Ramos (cell line): ENCODE data around the gene U2AF1.
"Not testable (repeated sequence)": the region's sequence is repeated elsewhere in the genome, so short reads cannot be mapped to it uniquely, and the experiment has no call there.

Experiments
- in situ Hi-C: fragments of 300-500 bp; cut with MboI; formaldehyde crosslinking; loops from one replicate; pipeline ENCODE4 v1.14.3; 2022; ENCODE audit warnings: low sequenced_read_pairs; ENCODE audit not compliant: unreplicated experiment

Gene U2AF1

GRCh38 chr21:43082587-43083300 is 24.6 kb downstream of the U2AF1 start:
- in situ Hi-C loops = not testable (repeated sequence)

DNA sequence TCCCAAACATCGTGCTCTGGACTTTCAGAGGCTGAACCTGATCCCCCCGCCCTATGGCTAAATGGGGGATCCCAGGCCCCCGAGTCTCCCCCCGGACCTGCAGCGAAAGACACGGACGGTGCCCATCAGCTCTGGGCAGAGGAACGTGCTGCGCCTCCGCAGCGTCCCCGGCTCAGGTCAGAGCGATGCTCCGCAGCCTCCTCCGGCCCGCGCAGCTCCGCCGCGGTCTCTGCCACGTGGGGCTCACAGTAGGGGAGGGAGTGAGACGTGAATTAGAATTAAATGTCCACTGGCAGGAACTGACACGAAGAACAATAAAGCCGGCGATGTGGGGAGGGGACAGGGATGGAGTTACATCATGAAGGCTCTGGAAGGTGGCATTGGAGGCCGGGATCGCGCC is 30.7 kb downstream of the U2AF1 start:
- in situ Hi-C loops = not testable (repeated sequence)

GRCh38 chr21:43076023-43076637 is 31.2 kb downstream of the U2AF1 start:
- in situ Hi-C loops = not testable (repeated sequence)

DNA sequence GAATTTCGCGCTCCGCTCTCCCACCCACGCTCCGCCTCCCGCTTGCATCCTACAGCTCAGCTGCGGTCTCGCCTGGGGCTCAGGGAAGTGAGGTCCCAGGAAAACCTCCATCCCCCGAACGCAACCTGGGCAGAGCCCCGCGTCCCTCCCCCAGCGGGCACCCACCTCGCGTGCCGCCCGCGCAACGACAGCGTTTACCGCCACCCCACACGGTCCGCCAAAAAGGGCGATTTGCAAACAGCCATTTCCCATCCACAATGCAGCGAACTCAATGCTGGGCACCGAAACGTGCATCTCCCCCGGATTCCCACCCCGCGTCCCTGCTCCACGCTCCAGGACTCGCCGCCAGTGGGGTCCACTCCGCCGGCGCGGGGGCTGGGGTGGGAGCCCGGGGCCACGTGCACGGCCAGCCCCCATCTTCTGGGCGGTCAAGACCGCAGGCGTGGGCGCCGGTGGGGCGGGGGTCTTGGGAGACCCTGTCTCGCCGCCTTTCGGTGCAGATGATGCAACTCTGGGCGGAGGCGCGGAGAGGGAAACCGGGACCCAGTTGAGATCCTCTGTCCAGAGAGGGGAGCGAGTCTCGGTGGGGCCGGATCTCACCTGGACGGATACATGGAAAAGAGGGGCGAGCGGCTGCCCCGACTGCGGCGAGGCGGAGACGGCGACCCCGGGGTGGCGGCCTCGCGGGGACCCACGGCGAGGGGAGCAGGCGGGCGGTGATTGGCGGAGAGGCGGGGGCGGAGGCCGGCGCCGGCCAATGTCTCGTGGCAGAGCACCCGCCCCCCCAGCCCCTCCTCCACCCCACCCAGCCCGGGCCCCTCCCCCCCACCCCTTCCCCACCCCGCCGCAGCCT is 32.0 kb downstream of the U2AF1 start, which contains the start of gene CBS:
Gene CBS (minus strand): TSS at position 666 of the 853 bp plus-strand sequence. CDS start 3,642 bp downstream, outside the sequence.
- in situ Hi-C loops = not testable (repeated sequence)

DNA sequence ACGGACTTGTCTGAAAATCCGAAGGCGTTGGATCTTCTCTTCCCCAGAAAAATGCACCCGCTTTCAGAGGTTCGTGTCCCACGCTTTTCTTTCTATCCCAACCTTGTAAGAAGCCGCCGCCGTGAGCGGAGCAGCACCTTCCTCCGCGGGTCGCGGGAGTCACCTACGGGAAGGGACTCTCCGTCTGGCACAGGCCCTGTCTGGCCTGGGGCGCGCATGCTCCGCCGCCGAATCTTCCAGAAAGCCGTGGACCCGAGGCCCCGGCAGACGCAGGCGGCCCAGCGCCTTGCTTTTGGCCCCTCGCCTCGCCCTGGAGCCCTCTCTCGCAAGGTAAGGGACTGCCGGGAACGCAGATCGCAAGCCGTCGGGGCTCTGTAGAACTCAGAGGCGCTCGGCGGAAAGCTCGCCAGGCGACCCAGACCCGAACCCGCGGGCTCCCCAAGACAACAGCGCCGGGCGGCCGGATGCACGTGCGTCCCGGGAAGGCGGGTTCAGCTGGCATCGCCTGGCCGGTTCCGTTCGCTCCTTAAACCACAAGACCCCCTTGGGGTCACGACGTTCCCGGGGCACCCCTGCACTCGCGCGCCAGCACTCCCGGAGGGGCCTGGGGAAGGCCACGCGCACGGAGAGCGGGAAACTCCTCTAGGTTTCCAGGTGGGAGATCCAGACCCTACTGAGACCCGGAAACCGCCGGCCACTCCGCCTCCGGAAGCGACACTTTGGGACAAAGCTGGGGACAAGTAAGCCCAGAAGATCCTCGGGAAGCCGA is 32.8 kb downstream of the U2AF1 start:
- in situ Hi-C loops = not testable (repeated sequence)

DNA sequence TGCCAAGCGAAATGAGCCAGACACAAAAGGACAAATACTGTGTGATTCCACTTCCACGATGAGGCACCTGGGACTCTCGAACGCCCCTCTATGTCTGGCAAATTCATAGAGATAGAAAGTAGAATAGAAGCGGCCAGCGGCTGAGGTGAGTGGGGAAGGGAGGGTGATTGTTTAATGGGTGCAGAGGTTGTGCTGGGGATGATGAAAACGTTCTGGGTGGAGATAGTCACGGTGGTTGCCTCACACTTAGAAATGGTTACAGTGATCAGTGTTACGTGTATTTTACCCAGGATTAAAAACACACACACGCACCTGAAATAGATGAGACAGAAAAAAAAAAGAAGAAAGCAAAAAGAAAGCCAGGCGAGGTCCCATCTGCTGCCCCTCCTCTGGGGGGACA is 34.6 kb downstream of the U2AF1 start:
- in situ Hi-C loops = not testable (repeated sequence)

- in situ Hi-C loops = not testable (repeated sequence)
These were observed 37.7 kb downstream of the U2AF1 start for GRCh38 chr21:43069682-43070081.

- in situ Hi-C loops = not testable (repeated sequence)
These were observed 39.3 kb downstream of the U2AF1 start for GRCh38 chr21:43068065-43068464.

GRCh38 chr21:43066690-43067089 is 40.7 kb downstream of the U2AF1 start:
- in situ Hi-C loops = not testable (repeated sequence)

DNA sequence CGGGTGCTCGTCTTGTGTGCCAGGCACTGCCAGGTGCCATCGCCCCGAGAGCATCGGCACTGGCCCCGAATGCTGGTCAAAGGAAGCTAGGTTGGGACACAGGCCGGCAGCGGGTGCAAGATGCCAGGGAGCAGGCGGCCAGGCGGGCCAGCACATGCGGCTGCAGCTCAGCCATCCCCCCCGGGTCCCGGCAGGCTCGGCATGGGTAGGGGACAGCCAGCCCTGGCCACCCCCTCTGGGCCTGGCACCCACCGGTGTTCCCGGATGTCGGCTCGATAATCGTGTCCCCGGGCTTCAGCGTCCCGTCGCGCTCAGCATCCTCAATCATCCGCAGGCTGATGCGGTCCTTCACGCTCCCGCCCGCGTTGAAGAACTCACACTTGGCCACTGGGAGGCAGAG is 41.4 kb downstream of the U2AF1 start:
- in situ Hi-C loops = not testable (repeated sequence)

DNA sequence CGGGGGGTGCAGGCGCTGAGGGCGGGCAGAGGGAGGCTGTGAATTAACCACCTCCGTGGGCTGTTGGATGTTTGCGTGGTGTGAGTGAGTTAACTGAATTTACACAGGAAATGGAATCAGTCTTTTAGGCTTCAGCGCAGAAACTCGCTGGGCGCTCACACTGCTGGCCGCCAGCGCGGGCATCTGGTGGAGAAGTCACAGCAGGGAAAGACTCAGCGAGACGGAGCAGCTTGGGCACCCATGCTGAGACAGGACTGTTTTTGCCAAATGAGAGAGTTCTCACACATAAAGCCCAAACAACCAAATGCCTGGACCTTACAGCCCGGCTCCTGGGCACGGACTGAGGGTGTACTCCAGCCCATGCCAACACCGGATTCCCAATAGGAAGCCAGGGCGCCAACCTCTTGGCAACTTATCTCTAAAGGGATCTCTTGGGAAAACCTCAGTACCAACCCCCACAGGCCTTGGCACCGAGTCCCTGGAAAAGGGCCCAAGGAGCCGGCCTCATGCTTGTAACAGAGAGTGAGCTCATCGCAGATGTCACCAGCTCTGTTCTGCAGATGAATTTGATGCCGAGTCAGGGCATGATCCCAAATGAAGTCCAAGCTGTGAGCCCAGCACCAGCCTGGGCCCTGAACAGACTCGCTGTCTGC is 43.0 kb downstream of the U2AF1 start:
- in situ Hi-C loops = not testable (repeated sequence)

DNA sequence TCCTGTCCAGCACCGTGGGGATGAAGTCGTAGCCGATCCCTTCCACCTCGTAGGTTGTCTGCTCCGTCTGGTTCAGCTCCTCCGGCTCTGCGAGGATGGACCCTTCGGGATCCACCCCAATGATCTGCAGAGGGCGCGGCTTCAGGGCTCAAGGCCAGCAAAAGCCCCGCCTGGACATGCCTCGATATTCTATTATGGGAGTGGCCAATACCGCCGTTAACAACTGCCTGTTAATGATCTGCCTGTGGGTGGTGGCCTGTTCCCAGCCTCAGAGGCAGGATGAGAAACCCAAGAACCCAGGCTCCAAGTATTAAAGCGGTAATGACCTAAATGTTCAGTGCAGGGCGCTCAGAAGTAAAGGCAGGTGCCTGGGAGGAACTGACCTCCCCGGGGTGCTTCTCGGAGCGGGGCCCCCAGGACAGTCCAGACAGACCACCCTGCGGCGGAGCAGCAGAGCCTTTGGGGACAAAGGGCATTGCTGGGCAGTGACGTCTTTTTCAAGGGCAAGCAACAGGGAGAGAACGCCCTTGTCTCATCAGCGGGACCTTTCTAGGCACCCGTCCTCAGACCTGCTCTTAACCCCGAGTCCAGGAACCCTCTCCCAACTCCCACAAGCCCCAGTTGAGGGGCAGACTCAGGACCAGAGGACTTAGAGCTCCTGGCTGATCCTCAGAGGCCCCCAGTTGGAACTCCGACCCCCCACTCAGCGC is 44.3 kb downstream of the U2AF1 start:
- in situ Hi-C loops = not testable (repeated sequence)

DNA sequence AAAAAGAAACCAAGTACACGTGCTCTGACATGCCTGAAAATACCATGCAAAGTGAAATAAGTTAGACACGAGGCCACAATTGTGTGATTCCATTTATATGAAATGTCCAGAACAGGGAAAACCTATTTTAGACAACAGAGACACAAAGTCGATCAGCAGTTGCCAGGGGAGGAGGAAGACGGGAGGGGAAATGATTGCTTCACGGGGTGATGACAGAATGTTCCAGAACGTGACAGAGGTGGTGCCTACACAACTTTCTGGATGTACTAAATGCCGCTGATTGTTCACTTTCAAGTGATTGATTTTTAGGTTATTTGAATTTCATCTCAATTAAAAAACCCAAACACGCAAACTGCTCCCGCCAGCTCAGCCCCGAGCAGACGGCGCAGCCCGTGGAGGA is 54.3 kb downstream of the U2AF1 start:
- in situ Hi-C loops = not testable (repeated sequence)

DNA sequence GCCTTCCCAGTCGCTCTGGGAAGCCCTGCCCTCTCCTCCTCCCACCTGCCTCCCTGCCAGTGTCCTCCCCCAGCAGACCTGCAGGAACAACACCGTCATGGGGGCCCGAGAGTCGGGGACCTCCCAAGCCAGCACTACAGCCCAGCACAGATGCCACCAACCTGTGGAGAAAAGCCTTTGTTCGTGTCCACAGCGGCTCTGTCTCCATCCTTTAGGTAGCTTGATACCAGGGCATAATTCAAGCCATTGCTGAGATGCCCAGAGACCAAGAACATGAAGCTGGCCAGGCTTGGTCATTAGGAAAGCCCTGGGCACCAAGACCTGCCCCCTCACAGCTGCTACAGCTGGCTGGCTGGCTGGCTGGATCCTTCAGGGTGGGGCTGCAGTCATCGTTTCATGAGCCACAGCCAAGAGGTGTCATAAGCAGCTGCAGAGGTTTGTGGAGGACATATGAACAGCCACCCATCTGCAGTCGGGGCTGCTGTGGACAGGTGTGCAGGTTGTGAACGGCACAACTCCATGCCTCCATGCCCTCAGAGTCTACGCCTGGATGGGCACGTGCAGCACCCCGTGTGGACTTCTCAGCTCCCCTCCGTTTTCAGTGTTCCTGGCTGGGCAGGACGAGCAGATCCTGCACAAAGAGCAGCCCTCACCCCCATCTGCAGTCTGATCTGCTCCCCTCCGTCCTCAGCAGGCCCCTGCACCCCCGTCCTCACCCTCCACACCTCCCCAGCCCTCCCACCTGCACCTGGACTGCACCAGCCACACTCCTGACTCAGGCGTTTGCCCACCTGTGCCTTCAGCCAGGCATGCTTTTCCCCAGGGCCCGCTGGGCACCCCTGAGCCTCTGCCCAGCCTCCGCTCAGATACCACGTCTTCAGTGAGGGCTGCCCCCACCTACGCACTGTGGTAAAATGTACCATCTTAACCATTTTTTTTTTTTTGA is 61.2 kb downstream of the U2AF1 start:
- in situ Hi-C loops = loop anchor here (25.0 kb wide), 1 partner anchor 109 kb away; the partner anchor contains the start of gene ERVH48-1

GRCh38 chr21:43045165-43045875 is 62.0 kb downstream of the U2AF1 start:
- in situ Hi-C loops = loop anchor here (25.0 kb wide), 1 partner anchor 108 kb away; the partner anchor contains the start of gene ERVH48-1

DNA sequence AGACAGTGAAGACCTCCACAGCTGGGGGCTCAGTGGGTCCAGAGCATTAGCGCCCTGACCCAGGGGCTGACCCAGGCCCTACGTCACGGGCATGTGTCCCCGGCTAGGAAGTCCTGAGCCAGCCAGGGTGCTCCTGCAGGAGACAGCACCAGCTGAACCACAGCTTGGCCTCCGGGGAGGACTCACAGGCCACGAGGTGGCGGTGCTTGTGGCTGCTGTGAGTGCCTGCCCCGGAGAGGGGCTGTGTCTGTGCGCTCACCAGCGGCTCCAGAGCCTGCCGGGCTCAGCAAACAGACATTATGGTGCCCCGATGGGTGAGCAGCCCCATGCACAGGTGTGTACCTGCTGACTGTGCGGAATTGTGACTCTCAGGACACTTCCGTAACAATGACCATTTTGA is 62.8 kb downstream of the U2AF1 start:
- in situ Hi-C loops = loop anchor here (25.0 kb wide), 1 partner anchor 107 kb away; the partner anchor contains the start of gene ERVH48-1

- in situ Hi-C loops = loop anchor here (25.0 kb wide), 1 partner anchor 106 kb away; the partner anchor contains the start of gene ERVH48-1
These were observed 64.1 kb downstream of the U2AF1 start for GRCh38 chr21:43043291-43043690.
